ENCODE data around the gene XPO5.

Gene XPO5

GRCh38 chr6:43497689-43498088 lies 78.1 kb downstream of the XPO5 start:
- no peak for DNase-seq (ENCODE audit: low spot score)

- no peak for DNase-seq (ENCODE audit: low spot score)
These were observed 78.8 kb downstream of the XPO5 start for GRCh38 chr6:43497129-43497396.

GRCh38 chr6:43496370-43497128 lies 79.3 kb downstream of the XPO5 start:
- peak; percentile 84 for DNase-seq (ENCODE audit: low spot score)

- peak; percentile 34 for DNase-seq (ENCODE audit: low spot score)
These were observed 80.4 kb downstream of the XPO5 start for GRCh38 chr6:43495409-43495941.

- DNase-seq (ENCODE audit: low spot score) = no peak
These were observed 81.1 kb downstream of the XPO5 start for GRCh38 chr6:43494766-43495165.

- no peak for DNase-seq (ENCODE audit: low spot score)
These were observed 81.5 kb downstream of the XPO5 start for GRCh38 chr6:43494321-43494720.

- DNase-seq (ENCODE audit: low spot score) = no peak
These were observed 82.0 kb downstream of the XPO5 start for GRCh38 chr6:43493833-43494232.

- DNase-seq (ENCODE audit: low spot score) = no peak
These were observed 82.6 kb downstream of the XPO5 start for GRCh38 chr6:43493230-43493629.

- no peak for DNase-seq (ENCODE audit: low spot score)
These were observed 83.2 kb downstream of the XPO5 start for GRCh38 chr6:43492673-43493072.

GRCh38 chr6:43491750-43492661 lies 83.8 kb downstream of the XPO5 start:
- peak; percentile 92 for DNase-seq (ENCODE audit: low spot score)

- DNase-seq (ENCODE audit: low spot score) = no peak
These were observed 85.3 kb downstream of the XPO5 start for GRCh38 chr6:43490523-43490939.

GRCh38 chr6:43489277-43490072 lies 86.4 kb downstream of the XPO5 start:
- no peak for DNase-seq (ENCODE audit: low spot score)

- DNase-seq (ENCODE audit: low spot score) = peak; percentile 28
These were observed 87.1 kb downstream of the XPO5 start for GRCh38 chr6:43488667-43489276.

- no peak for DNase-seq (ENCODE audit: low spot score)
These were observed 94.1 kb downstream of the XPO5 start for GRCh38 chr6:43481591-43482236.

- DNase-seq (ENCODE audit: low spot score) = no peak
These were observed 94.8 kb downstream of the XPO5 start for GRCh38 chr6:43481075-43481474.

- DNase-seq (ENCODE audit: low spot score) = no peak
These were observed 97.8 kb downstream of the XPO5 start for GRCh38 chr6:43478008-43478372.

GRCh38 chr6:43477235-43478007 lies 98.4 kb downstream of the XPO5 start, which contains the start of gene TJAP1:
Gene TJAP1, plus strand, starts transcription at chr6:43477570. Its CDS starts 21,432 bp downstream, at chr6:43499002.
- peak; percentile 98 for DNase-seq (ENCODE audit: low spot score)

GRCh38 chr6:43476746-43477145 lies 99.1 kb downstream of the XPO5 start:
- DNase-seq (ENCODE audit: low spot score) = no peak

- DNase-seq (ENCODE audit: low spot score) = no peak
These were observed 100.3 kb downstream of the XPO5 start for GRCh38 chr6:43475516-43475915.

GRCh38 chr6:43472515-43472914 lies 103.3 kb downstream of the XPO5 start:
- DNase-seq (ENCODE audit: low spot score) = no peak
